Testis (tissue), 2 donors: Measurements from ENCODE around the gene TCF23.

Experiments
- CTCF ChIP-seq, 3 experiments: fragments of 450-650 bp in 2 of 3; fragments of 200-600 bp in 1 of 3; sonication (generic) in 1 of 3; IDR thresholded peaks; one replicate each; pipeline ENCODE4 v1.5.1; 2016 to 2019; ENCODE audit warnings: antibody characterized with exemption in 3 of 3, mild to moderate bottlenecking in 2 of 3, moderate library complexity in 1 of 3
- POLR2A ChIP-seq: fragments of 450-650 bp; IDR thresholded peaks from one replicate; pipeline ENCODE4 v1.6.1; 2017; ENCODE audit warnings: antibody characterized with exemption, mild to moderate bottlenecking, moderate library complexity

GRCh38 chr2:27108221-27108620, 40.6 kb upstream of the TCF23 start:
- TF ChIP-seq CTCF (IDR thresholded peaks at IDR 0.05) (no peak), POLR2A (no peak)
